Tibial nerve (tissue), 3 donors: ENCODE data around the gene ADGRB3.

Experiments used
- CTCF ChIP-seq, 5 experiments: fragments of 200-600 bp in 3 of 5; fragments of 450-650 bp in 2 of 5; sonication (generic) in 3 of 5; IDR thresholded peaks; one replicate each; pipeline ENCODE4 v1.5.1; 2016 to 2019; ENCODE audit warnings: antibody characterized with exemption in 5 of 5, mild to moderate bottlenecking in 3 of 5, moderate library complexity in 2 of 5
- POLR2A ChIP-seq, 2 donors: fragments of 450-650 bp; IDR thresholded peaks; one replicate each; pipeline ENCODE4 v1.6.1; 2017; ENCODE audit warnings: antibody characterized with exemption in 2 of 2, mild to moderate bottlenecking in 2 of 2, moderate library complexity in 2 of 2

- TF ChIP-seq POLR2A (IDR thresholded peaks at IDR 0.05), result no peak
- TF ChIP-seq CTCF (IDR thresholded peaks at IDR 0.05), result no peak
These were observed 87.9 kb downstream of the ADGRB3 start for GRCh38 chr6:68722891-68723527.
